ENCODE measurements around the gene FXYD3. TPM values are rescaled to one million over a fixed set of nuclear protein-coding genes. Genes with fewer than 3 reads are reported as not detected.
"Not testable (repeated sequence)": the region's sequence is repeated elsewhere in the genome, so short reads cannot be mapped to it uniquely, and the experiment has no call there.

FXYD3 gene
- total and polyA plus RNA-seq, 2 experiments from 2014 or later, result 0.81 TPM; not detected in 1

GRCh38 chr19:35101949-35102348, 13.7 kb upstream of the FXYD3 start:
- H2AFZ ChIP-seq; H3K79me2 ChIP-seq (replicated peaks; ENCODE audit: insufficient read depth); H3K4me1 Mint-ChIP-seq; H3K36me3 ChIP-seq (ENCODE audit: insufficient read depth); H3F3A ChIP-seq (replicated peaks; ENCODE audit: low read depth); H3K4me3 ChIP-seq; H3K36me3 Mint-ChIP-seq (ENCODE audit: low read depth); H4K20me1 ChIP-seq (replicated peaks; ENCODE audit: insufficient read depth); ATAC-seq; H3K4me2 ChIP-seq; H3K4me3 Mint-ChIP-seq; H3K27me3 ChIP-seq (ENCODE audit: insufficient read depth); H3K9me3 Mint-ChIP-seq; H3K27ac Mint-ChIP-seq; H3K4me1 ChIP-seq (ENCODE audit: insufficient read depth); DNase-seq (ENCODE audit: low spot score); H3K9me2 ChIP-seq (ENCODE audit: insufficient read depth); H3K27ac ChIP-seq (ENCODE audit: low read depth): not testable (repeated sequence)
- peaks cover 12% of the 10 kb centered on the region for H3K27me3 Mint-ChIP-seq (ENCODE audit: insufficient read depth, low read depth, poor library complexity)

- H3K27ac ChIP-seq (ENCODE audit: low read depth); H3K4me3 Mint-ChIP-seq; H3K4me1 ChIP-seq (ENCODE audit: insufficient read depth); DNase-seq (ENCODE audit: low spot score); ATAC-seq; H3K79me2 ChIP-seq (replicated peaks; ENCODE audit: insufficient read depth); H4K20me1 ChIP-seq (replicated peaks; ENCODE audit: insufficient read depth); H2AFZ ChIP-seq; H3K4me3 ChIP-seq; H3F3A ChIP-seq (replicated peaks; ENCODE audit: low read depth); H3K9me3 Mint-ChIP-seq; H3K36me3 ChIP-seq (ENCODE audit: insufficient read depth); H3K4me1 Mint-ChIP-seq; H3K9me2 ChIP-seq (ENCODE audit: insufficient read depth); H3K27me3 ChIP-seq (ENCODE audit: insufficient read depth); H3K4me2 ChIP-seq; H3K27ac Mint-ChIP-seq: not testable (repeated sequence)
- peaks cover 11% of the 10 kb centered on the region; the same call in 1 of the 3 replicates for H3K36me3 Mint-ChIP-seq (ENCODE audit: low read depth)
- H3K27me3 Mint-ChIP-seq (ENCODE audit: insufficient read depth, low read depth, poor library complexity), result peaks cover 16% of the 10 kb centered on the region
These were observed 12.0 kb upstream of the FXYD3 start for GRCh38 chr19:35103614-35104013.

GRCh38 chr19:35104361-35104760, 11.3 kb upstream of the FXYD3 start:
- ATAC-seq (no peak), DNase-seq (ENCODE audit: low spot score) (no peak)
- no peak overlapping the region for H3K27ac Mint-ChIP-seq
- Histone ChIP-seq H3K9me2 (ENCODE audit: insufficient read depth) (no peaks in the 10 kb centered on the region), H3K36me3 (ENCODE audit: insufficient read depth) (no peaks in the 10 kb centered on the region), H3K79me2 (replicated peaks; ENCODE audit: insufficient read depth) (no peaks in the 10 kb centered on the region), H3K4me2 (no peak overlapping the region), H3K4me3 (no peak overlapping the region), H2AFZ (no peak overlapping the region), H3K27ac (ENCODE audit: low read depth) (no peak overlapping the region), H3K27me3 (ENCODE audit: insufficient read depth) (no peaks in the 10 kb centered on the region), H4K20me1 (replicated peaks; ENCODE audit: insufficient read depth) (no peaks in the 10 kb centered on the region), H3F3A (replicated peaks; ENCODE audit: low read depth) (no peaks in the 10 kb centered on the region), H3K4me1 (ENCODE audit: insufficient read depth) (no peaks in the 10 kb centered on the region)
- H3K9me3 Mint-ChIP-seq, result no peaks in the 10 kb centered on the region; the same call in 1 of the 3 replicates
- peaks cover 11% of the 10 kb centered on the region; the same call in 1 of the 3 replicates for H3K36me3 Mint-ChIP-seq (ENCODE audit: low read depth)
- H3K4me1 Mint-ChIP-seq, result peaks cover 3% of the 10 kb centered on the region; the same call in 1 of the 3 replicates
- no peak overlapping the region for H3K4me3 Mint-ChIP-seq
- H3K27me3 Mint-ChIP-seq (ENCODE audit: insufficient read depth, low read depth, poor library complexity), result peaks cover 17% of the 10 kb centered on the region
- no peak for TF ChIP-seq ZNF331 (CRISPR knock-in tag; IDR thresholded peaks at IDR 0.05; ENCODE audit: low read depth)
- no peak for TF ChIP-seq CREB1 (CRISPR knock-in tag; IDR thresholded peaks at IDR 0.05; ENCODE audit: low read depth)
- no peak for TF ChIP-seq ZNF462 (CRISPR knock-in tag; IDR thresholded peaks at IDR 0.05)
- TF ChIP-seq STAT1 (IDR thresholded peaks at IDR 0.05; ENCODE audit: unreplicated experiment), result no peak
- TF ChIP-seq POLR2AphosphoS5 (IDR thresholded peaks at IDR 0.05; ENCODE audit: low read depth), result no peak
- TF ChIP-seq JUNB (IDR thresholded peaks at IDR 0.05; ENCODE audit: unreplicated experiment), result no peak
- no peak for TF ChIP-seq NANOG (IDR thresholded peaks at IDR 0.05; ENCODE audit: borderline replicate concordance)
- no peak for TF ChIP-seq EZH2phosphoT487 (IDR thresholded peaks at IDR 0.05; ENCODE audit: unreplicated experiment)
- TF ChIP-seq ETS1 (IDR thresholded peaks at IDR 0.05), result no peak
- no peak for TF ChIP-seq ZNF114 (CRISPR knock-in tag; IDR thresholded peaks at IDR 0.05)

Measured in GM23338 (cell line).